Panc1 (cell line): ENCODE measurements around the gene GNAQ. TPM values are rescaled to one million over a fixed set of nuclear protein-coding genes. Genes with fewer than 3 reads are reported as not detected.

ENCODE experiments used
- ATAC-seq: fragments of 200-7000 bp; cut with Tn5 transposase; 2 replicates; pipeline ENCODE4 v1.9.1; 2020; ENCODE audit warnings: mild to moderate bottlenecking, moderate library complexity
- BruUV-seq: library from RNA; stranded (reverse); fragments of 400-500 nt; replicated peaks from 2 replicates; lab custom pipeline; 2021; lab: Mats Ljungman, UMichigan
- CTCF ChIA-PET: fragments of 300-600 bp; sonication (Branson Sonifier 250); formaldehyde crosslinking; loops from one replicate; lab custom pipeline; 2022; ENCODE audit warnings: antibody characterized with exemption; lab: Charles Lee
- POLR2A ChIA-PET: fragments of 300-600 bp; sonication (Branson Sonifier 250); formaldehyde crosslinking; loops from one replicate; lab custom pipeline; 2022; ENCODE audit warnings: antibody characterized with exemption; lab: Charles Lee
- DNase-seq: peaks from one replicate; pipeline ENCODE4 v3.0.0-alpha.2; 2010; ENCODE audit warnings: low read depth, low spot score
- H3K27ac ChIP-seq: 2 replicates; pipeline ENCODE4 v1.5.1; 2011; ENCODE audit warnings: mild to moderate bottlenecking, low read length, inconsistent platforms
- H3K27me3 ChIP-seq: fragments of 200-500 bp; sonication (Bioruptor generic); 2 replicates; pipeline ENCODE4 v1.6.0; 2014; ENCODE audit warnings: low read length, inconsistent platforms; ENCODE audit not compliant: control insufficient read depth, insufficient read depth
- H3K36me3 ChIP-seq: fragments of 200-500 bp; sonication (Bioruptor generic); 2 replicates; pipeline ENCODE4 v1.5.1; 2014; ENCODE audit warnings: inconsistent platforms, mild to moderate bottlenecking, low read length, moderate library complexity; ENCODE audit not compliant: control insufficient read depth, insufficient read depth
- H3K4me1 ChIP-seq: 2 replicates; pipeline ENCODE4 v1.5.1; 2011; ENCODE audit warnings: inconsistent platforms, mild to moderate bottlenecking, low read length, moderate library complexity; ENCODE audit not compliant: control insufficient read depth, insufficient read depth
- H3K4me3 ChIP-seq, 2 experiments: 2 replicates each; pipeline ENCODE4 v1.5.1; 2011 to 2012; ENCODE audit warnings: low read depth in 2 of 2, low read length in 2 of 2, mild to moderate bottlenecking in 2 of 2, inconsistent platforms in 1 of 2, moderate library complexity in 1 of 2
- H3K9me3 ChIP-seq: fragments of 200-500 bp; sonication (Bioruptor generic); 2 replicates; pipeline ENCODE4 v1.5.1; 2014; ENCODE audit warnings: low read depth, mild to moderate bottlenecking, inconsistent platforms, low read length, moderate library complexity; ENCODE audit not compliant: control insufficient read depth, insufficient read depth
- CTCF ChIP-seq: fragments of 450-650 bp; IDR thresholded peaks from 2 replicates; pipeline ENCODE4 v1.5.1; 2017; ENCODE audit warnings: mild to moderate bottlenecking
- POLR2AphosphoS5 ChIP-seq: IDR thresholded peaks from 2 replicates; pipeline ENCODE4 v1.6.1; 2012; ENCODE audit warnings: mild to moderate bottlenecking, low read depth, low read length, moderate library complexity
- REST ChIP-seq, 2 experiments: IDR thresholded peaks; 2 replicates each; pipeline ENCODE4 v1.6.1; 2011 to 2012; ENCODE audit warnings: low read depth in 2 of 2, control low read depth in 1 of 2, low read length in 1 of 2, mild to moderate bottlenecking in 1 of 2, moderate library complexity in 1 of 2; ENCODE audit not compliant: insufficient read depth in 1 of 2
- SIN3A ChIP-seq: IDR thresholded peaks from 2 replicates; pipeline ENCODE4 v1.6.1; 2012; ENCODE audit warnings: low read depth, mild to moderate bottlenecking, low read length, moderate library complexity, borderline replicate concordance; ENCODE audit not compliant: insufficient read depth
- TCF7L2 ChIP-seq: IDR thresholded peaks from 2 replicates; pipeline ENCODE4 v1.6.1; 2011; ENCODE audit warnings: mild to moderate bottlenecking, low read depth, low read length, inconsistent platforms
- in situ Hi-C: cut with HindIII; loops from 2 replicates; pipeline ENCODE4 v1.10.0; 2016; ENCODE audit warnings: low sequenced_read_pairs, low pct_unique_long_range_greater_than_20kb
- intact Hi-C: fragments of 100-400 bp; cut with micrococcal nuclease; formaldehyde crosslinking; loops from one replicate; pipeline ENCODE4 v1.10.0; 2022; ENCODE audit not compliant: unreplicated experiment
- total RNA-seq: library from RNA; stranded (reverse); gene quantifications from one replicate; pipeline ENCODE4 v1.2.1, GENCODE V29; 2021; ENCODE audit not compliant: unreplicated experiment

Gene GNAQ
- total RNA-seq, 1 experiment from 2014 or later, result 34.5 TPM

- ChIA-PET CTCF (no interaction called here), POLR2A (no interaction called here)
- BruUV-seq, result no TSS peak
- in situ Hi-C loops (no loop called here), intact Hi-C loops (no loop called here)
- Histone ChIP-seq H3K27ac (no peak overlapping the region), H3K27me3 (no peaks in the 10 kb centered on the region), H3K4me1 (no peaks in the 10 kb centered on the region), H3K9me3 (no peaks in the 10 kb centered on the region), H3K4me3 (no peak overlapping the region), H3K36me3 (no peaks in the 10 kb centered on the region)
- ATAC-seq, result no peak
- no peak for DNase-seq
- TF ChIP-seq TCF7L2, result no peak
- TF ChIP-seq REST (IDR thresholded peaks at IDR 0.05; ENCODE audit: insufficient read depth in 1 of 2, low read depth in 2 of 2, low read length in 1 of 2), result no peak
- TF ChIP-seq SIN3A, result no peak
- TF ChIP-seq POLR2AphosphoS5, result no peak
These were observed 155.0 kb downstream of the GNAQ start for GRCh38 chr9:77876590-77876989.

- CTCF ChIA-PET, result no interaction called here
- Histone ChIP-seq H3K4me3 (no peak overlapping the region), H3K9me3 (no peaks in the 10 kb centered on the region), H3K27me3 (no peaks in the 10 kb centered on the region), H3K4me1 (no peaks in the 10 kb centered on the region), H3K36me3 (no peaks in the 10 kb centered on the region), H3K27ac (no peak overlapping the region)
- POLR2A ChIA-PET, result interaction anchor here (0.6 kb wide), 1 partner anchor 17 kb away, joined by 17 read pairs; no protein-coding TSS in a partner anchor
- no peak for DNase-seq
- TF ChIP-seq TCF7L2 (no peak), POLR2AphosphoS5 (no peak), SIN3A (no peak), CTCF (no peak), REST (IDR thresholded peaks at IDR 0.05; ENCODE audit: insufficient read depth in 1 of 2, low read depth in 2 of 2, low read length in 1 of 2) (no peak)
- no TSS peak for BruUV-seq
- in situ Hi-C loops, result no loop called here
- intact Hi-C loops, result no loop called here
- ATAC-seq, result no peak
These were observed 155.5 kb downstream of the GNAQ start for GRCh38 chr9:77876091-77876490.
